ENCODE measurements around the gene LHFPL6. TPM values are rescaled to one million over a fixed set of nuclear protein-coding genes. Genes with fewer than 3 reads are reported as not detected.

The LHFPL6 gene
- total RNA-seq, 1 donor from 2014 or later, result 174 TPM

- Mint-ChIP-seq H3K36me3 (ENCODE audit: unreplicated experiment) (peaks cover 13% of the 10 kb centered on the region), H3K9me3 (ENCODE audit: unreplicated experiment) (no peaks in the 10 kb centered on the region), H3K27ac (ENCODE audit: unreplicated experiment) (peak overlapping the region; percentile 85), H3K4me3 (ENCODE audit: unreplicated experiment) (peak overlapping the region; percentile 96), H3K27me3 (ENCODE audit: unreplicated experiment) (no peaks in the 10 kb centered on the region), H3K4me1 (ENCODE audit: unreplicated experiment) (peaks cover 55% of the 10 kb centered on the region)
- no peak for DNase-seq (ENCODE audit: extremely low spot score, unreplicated experiment)
- TF ChIP-seq CTCF (IDR thresholded peaks at IDR 0.05), result no peak
Measured at GRCh38 chr13:39602277-39602613, 748 bp downstream of the LHFPL6 start.

GRCh38 chr13:39601636-39602035 is 1.4 kb downstream of the LHFPL6 start:
- peak overlapping the region; percentile 96 for H3K4me3 Mint-ChIP-seq (ENCODE audit: unreplicated experiment)
- H3K27ac Mint-ChIP-seq (ENCODE audit: unreplicated experiment), result peak overlapping the region; percentile 85
- peaks cover 61% of the 10 kb centered on the region for H3K4me1 Mint-ChIP-seq (ENCODE audit: unreplicated experiment)
- H3K9me3 Mint-ChIP-seq (ENCODE audit: unreplicated experiment), result no peaks in the 10 kb centered on the region
- no peak for DNase-seq (ENCODE audit: extremely low spot score, unreplicated experiment)
- H3K36me3 Mint-ChIP-seq (ENCODE audit: unreplicated experiment), result peaks cover 13% of the 10 kb centered on the region
- H3K27me3 Mint-ChIP-seq (ENCODE audit: unreplicated experiment), result no peaks in the 10 kb centered on the region
- TF ChIP-seq CTCF (IDR thresholded peaks at IDR 0.05), result no peak

GRCh38 chr13:39600766-39601165 is 2.2 kb downstream of the LHFPL6 start:
- H3K27ac Mint-ChIP-seq (ENCODE audit: unreplicated experiment), result peak overlapping the region; percentile 78
- no peaks in the 10 kb centered on the region for H3K27me3 Mint-ChIP-seq (ENCODE audit: unreplicated experiment)
- H3K9me3 Mint-ChIP-seq (ENCODE audit: unreplicated experiment), result no peaks in the 10 kb centered on the region
- H3K4me3 Mint-ChIP-seq (ENCODE audit: unreplicated experiment), result peak overlapping the region; percentile 96
- peak; percentile 46 for TF ChIP-seq CTCF (IDR thresholded peaks at IDR 0.05)
- H3K36me3 Mint-ChIP-seq (ENCODE audit: unreplicated experiment), result peaks cover 13% of the 10 kb centered on the region
- DNase-seq (ENCODE audit: extremely low spot score, unreplicated experiment), result no peak
- H3K4me1 Mint-ChIP-seq (ENCODE audit: unreplicated experiment), result peaks cover 69% of the 10 kb centered on the region

GRCh38 chr13:39599842-39600241 is 3.2 kb downstream of the LHFPL6 start:
- peaks cover 75% of the 10 kb centered on the region for H3K4me1 Mint-ChIP-seq (ENCODE audit: unreplicated experiment)
- H3K27me3 Mint-ChIP-seq (ENCODE audit: unreplicated experiment), result no peaks in the 10 kb centered on the region
- no peaks in the 10 kb centered on the region for H3K9me3 Mint-ChIP-seq (ENCODE audit: unreplicated experiment)
- H3K4me3 Mint-ChIP-seq (ENCODE audit: unreplicated experiment), result peak overlapping the region; percentile 96
- H3K36me3 Mint-ChIP-seq (ENCODE audit: unreplicated experiment), result peaks cover 20% of the 10 kb centered on the region
- no peak for DNase-seq (ENCODE audit: extremely low spot score, unreplicated experiment)
- peak overlapping the region; percentile 78 for H3K27ac Mint-ChIP-seq (ENCODE audit: unreplicated experiment)
- TF ChIP-seq CTCF (IDR thresholded peaks at IDR 0.05), result no peak

GRCh38 chr13:39599012-39599411 is 4.0 kb downstream of the LHFPL6 start:
- peaks cover 72% of the 10 kb centered on the region for H3K4me1 Mint-ChIP-seq (ENCODE audit: unreplicated experiment)
- H3K9me3 Mint-ChIP-seq (ENCODE audit: unreplicated experiment), result no peaks in the 10 kb centered on the region
- TF ChIP-seq CTCF (IDR thresholded peaks at IDR 0.05), result no peak
- H3K4me3 Mint-ChIP-seq (ENCODE audit: unreplicated experiment), result peak overlapping the region; percentile 96
- peak overlapping the region; percentile 78 for H3K27ac Mint-ChIP-seq (ENCODE audit: unreplicated experiment)
- H3K36me3 Mint-ChIP-seq (ENCODE audit: unreplicated experiment), result peaks cover 23% of the 10 kb centered on the region
- no peaks in the 10 kb centered on the region for H3K27me3 Mint-ChIP-seq (ENCODE audit: unreplicated experiment)
- DNase-seq (ENCODE audit: extremely low spot score, unreplicated experiment), result no peak

Data from osteocyte (in vitro differentiated cells).